Measurements from ENCODE around the gene KLHL35.
"Not testable (repeated sequence)": the region's sequence is repeated elsewhere in the genome, so short reads cannot be mapped to it uniquely, and the experiment has no call there.

Gene KLHL35

DNA sequence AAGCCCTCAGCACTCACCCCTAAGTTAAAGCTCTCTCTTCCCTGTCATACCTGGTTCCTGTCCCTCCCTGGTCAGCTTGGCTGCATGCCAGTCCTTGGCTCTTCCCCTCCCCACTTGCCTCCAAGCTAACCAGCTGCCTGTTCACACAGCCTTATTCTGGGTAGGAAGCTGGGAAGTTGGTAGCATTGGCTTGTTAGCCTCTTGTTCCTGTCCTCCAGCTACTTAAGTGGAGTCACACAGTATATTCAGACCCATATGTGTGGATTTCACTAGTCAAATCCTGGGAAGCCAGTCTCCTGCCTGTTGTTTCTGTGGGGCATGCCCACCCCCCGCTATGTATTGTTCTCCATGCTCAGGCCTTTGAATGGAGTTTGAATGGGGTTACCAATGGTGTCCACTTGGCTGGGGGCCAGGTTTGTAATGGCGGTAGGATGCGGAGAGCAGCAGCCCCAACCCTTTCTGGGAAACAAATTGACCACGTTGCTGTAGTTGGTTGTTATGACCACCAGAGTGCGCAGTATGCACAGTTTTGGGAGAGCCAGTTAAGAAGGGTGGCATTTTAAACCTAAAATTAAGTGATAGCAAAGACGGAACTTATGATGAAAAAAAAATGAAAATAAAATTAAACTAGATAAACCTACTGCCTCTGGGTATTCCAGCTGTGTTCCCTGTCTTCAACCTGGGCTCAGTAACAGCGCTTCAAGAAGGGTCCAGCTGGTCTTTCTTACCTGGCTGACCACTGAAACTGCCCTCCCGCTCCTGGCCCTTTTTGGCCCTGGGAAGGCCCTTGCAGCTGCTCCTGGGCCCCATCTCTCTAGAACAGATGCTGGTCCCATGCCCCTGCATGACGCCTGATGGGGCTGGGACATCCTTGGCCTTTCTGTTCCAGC is 44.4 kb downstream of the KLHL35 start:
- DNase-seq, result peak; percentile 75

DNA sequence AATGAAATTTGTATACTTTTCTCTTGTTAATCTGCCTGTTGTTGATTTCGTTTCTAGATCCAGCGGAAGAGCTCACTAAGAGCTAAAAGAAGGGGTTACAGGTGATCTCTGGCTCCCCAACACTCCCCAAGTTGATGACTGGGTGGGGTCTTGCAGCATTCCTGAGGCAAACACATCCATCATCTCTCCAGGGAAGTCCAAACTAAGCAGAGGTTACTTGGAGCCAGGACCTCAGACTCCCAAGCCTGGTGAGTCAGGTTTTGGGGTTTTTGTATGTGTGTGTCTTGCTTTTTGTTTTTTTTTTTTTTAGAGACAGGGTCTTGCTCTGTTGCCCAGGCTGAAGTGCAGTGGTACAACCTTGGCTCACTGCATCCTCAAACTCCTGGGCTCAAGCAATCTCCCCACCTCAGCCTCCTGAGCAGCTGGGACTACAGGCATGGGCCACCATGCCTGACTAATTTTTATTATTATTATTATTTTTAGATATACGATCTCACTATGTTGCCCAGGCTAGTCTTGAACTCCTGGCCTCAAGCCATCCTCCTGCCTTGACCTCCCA is 45.2 kb downstream of the KLHL35 start:
- no peak for DNase-seq

DNA sequence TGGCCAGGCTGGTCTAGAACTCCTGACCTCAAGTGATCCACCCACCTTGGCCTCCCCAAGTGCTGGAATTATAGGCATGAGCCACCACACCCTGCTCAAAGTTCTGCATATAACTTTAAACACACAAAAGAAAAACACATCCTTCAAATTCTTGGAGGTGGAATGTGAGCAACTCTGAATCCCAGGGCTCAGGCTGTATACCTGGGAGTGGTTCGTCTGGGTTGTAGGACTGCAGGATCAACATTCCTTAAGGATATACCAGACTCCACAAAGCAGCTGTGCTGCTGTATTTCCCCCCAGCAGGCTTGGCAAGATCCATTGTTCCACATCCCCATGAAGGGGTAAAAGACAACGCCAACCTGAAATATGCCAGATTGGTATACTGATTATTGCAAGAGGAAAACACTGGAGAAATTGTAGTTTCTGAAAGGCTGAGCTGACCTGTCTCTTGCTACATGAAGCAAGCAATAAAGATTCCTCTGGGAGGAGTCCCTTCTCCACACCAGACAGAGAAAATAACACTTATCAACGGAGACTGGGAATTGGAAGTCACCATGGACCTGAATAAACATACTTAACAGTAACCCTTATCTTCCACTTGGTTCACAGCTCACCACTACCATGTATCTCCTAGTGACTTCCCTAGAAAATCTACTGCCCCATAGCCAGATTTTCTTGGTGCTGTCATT is 45.9 kb downstream of the KLHL35 start:
- DNase-seq, result no peak

DNA sequence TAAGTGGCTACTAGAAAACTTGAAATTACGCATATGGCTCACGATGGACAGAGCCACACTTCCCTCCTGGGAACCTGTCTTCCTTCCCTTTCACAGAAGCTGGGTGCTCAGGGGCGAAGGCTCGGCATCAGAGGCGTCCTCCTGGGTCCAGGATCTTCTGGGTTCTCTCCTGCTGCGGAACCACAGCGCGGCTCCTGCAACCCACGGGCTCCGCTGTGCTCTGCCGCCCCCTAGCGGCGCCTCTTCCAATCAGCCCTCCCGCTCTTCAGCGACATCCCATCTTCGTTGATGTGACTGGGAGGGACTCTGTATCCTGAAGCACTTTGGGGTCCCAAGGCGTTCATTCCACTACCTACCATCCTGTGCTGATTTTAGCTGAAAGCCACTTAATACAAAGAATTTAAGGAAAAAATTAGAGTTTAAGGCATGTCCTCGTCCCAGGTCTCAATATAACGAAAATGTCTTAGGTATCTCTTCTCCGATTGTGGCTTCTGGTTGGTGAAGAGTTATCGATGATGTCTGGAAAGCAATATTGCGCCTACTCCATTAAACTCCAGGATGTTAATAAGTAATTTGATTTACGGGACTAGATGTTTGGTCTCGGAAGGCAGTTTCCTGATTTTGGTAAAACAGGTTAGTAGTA is 48.4 kb downstream of the KLHL35 start:
- peak; percentile 71 for DNase-seq

DNA sequence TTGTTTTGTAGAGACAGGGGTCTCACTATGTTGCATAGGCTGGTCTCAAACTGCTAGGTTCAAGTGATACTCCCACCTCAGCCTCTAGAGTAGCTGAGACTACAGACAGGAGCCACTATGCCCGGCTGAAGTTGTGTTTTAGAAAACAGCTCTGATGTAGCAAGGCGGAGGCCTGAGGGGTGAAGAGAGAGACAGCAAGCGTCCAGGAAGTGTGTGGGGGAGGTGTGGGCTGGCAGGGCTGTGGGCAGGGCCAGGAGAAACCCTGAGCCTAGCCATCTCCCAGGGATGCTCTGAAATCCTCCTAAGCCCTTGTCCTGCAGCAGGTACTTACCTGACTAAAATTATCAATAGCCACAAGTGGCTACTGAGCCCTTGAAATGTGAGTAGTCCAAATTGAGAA is 49.8 kb downstream of the KLHL35 start:
- DNase-seq, result no peak

DNA sequence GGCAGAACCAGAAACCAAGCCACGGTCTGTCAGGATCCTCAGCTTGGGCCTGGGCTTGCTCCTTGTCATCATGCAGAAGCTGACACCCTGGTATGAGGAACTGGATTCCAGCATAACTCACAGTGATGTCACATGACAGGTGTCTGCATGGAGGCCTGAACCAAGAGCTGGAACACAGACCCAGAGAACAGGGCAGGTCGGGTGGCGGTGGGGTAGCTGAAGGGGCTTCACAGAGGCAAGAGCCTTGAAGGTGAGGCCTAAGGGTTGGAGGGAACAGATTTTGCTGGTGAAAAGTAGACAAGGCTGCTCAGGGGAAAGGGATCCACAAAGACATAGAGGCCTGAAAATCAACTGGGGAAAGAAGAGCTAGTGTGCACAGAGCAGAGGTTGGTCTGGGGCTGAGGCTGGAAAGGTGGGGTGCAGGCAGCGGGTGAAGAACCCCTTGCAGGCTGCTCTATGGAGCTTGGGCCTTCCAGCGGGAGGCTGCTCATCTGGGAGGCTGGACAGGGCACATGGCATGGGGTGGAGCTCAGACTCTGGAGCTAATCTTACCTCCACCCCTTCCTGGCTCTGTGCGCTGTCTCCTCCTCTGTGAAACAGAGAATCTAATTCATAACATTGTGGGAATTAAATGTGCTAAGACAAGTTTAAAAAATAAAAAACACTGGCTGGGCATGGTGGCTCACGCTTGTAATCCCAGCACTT is 52.1 kb downstream of the KLHL35 start:
- peak; percentile 43 for DNase-seq

DNA sequence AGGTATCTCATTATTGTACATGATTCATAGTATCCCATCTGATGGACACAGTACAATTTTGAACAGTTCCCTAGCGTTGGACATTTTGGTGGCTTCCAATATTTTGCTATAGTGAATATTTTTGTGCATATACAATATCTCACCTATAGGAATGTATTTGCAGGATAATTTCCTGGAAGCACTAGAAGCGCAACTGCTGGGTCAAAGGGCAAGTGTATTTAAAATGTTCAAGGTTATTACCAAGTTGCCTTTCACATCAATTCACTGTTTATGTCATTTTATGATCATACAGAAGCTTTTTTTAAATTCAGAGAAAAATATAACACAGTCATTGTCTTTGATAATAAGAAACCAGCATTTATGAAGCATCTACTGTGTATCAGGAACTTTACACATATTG is 52.8 kb downstream of the KLHL35 start:
- no peak for DNase-seq

DNA sequence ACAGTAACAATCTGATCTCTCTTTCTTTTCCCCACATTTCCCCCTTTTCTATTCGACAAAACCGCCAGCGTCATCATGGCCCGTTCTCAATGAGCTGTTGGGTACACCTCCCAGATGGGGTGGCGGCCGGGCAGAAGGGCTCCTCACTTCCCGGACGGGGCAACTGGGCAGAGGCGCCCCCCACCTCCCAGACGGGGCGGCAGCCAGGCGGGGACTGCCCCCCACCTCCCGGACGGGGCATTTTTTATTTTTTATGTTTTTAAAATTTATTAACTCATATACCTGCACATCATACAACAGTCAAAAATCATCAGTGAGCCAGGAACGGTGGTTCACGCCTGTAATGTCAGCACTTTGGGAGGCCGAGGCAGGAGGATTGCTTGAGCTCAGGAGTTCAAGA is 54.2 kb downstream of the KLHL35 start:
- DNase-seq, result not testable (repeated sequence)

DNA sequence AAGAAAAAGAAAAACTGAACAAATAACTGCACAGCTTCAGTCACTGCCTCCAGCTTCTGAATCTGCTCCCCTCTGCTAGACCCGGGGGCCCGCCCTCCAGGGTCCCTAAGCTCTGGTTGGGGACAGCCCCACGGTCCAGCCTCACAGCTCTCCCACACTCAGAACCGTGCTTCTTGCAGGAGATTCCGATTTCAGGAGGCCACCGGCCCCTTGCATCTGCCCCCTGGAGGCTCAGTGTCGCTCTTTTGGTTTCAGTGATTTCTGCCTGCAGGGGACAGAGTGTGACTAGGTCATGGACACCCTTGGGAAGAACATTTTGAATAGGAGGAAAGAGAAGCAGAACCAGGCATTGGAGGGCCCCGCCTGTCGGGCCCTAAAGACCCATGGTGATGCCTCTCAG is 56.8 kb downstream of the KLHL35 start:
- no peak for DNase-seq

DNA sequence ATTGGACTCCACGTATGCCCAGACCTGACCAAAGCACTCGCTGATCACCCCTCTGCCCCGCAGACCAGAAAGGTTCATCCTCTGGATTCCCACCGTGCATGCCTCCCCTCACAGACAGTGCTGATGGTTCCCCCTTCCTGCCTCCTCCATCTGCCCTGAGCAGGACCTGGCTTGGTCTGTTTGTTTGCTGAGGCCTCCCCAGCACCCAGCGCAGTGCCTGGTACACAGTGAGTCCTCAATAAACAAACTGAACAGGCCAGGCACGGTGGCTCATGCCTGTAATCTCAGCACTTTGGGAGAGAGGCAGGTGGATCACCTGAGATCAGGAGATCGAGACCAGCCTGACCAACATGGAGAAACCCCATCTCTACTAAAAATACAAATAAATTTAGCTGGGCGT is 57.4 kb downstream of the KLHL35 start:
- DNase-seq, result no peak

DNA sequence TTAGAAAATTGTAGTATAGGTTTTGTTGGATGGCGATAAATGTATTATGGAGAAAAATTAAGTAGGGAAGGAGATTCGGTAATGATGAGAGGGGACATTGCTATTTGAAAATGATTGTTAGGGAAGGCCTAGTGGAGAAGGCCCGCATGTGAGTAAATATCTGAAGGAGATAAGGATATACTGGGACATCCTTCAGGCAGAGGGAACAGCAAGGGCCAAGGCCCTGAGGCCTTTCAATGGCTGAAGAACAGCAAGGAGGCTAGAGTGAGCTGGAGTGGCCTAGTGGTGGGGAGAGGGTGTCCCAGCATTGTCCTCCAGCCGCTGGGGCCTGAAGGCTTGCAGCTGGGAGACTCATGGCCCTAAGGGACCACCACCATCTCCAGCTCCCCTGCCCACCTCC is 58.4 kb downstream of the KLHL35 start:
- DNase-seq, result no peak

DNA sequence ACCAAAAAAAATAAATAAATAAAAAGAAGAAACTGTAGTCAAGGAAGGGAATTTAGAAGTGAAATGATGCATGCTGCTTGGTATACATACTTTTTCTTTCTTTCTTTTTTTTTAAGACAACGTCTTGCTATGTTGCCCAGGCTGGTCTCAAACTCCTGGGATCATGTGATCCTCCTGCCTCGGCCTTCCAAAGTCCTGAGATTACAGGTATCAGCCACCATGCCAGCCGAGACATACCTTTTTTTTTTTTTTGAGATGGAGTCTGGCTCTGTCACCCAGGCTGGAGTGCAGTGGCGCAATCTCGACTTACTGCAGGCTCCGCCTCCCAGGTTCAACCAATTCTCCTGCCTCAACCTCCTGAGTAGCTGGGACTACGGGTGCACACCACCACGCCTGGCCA is 59.8 kb downstream of the KLHL35 start:
- DNase-seq, result no peak
